Body of pancreas (tissue), 4 donors: Measurements from ENCODE around the gene DNAL1. TPM values are rescaled to one million over a fixed set of nuclear protein-coding genes. Genes with fewer than 3 reads are reported as not detected.
"Not testable (repeated sequence)": the region's sequence is repeated elsewhere in the genome, so short reads cannot be mapped to it uniquely, and the experiment has no call there.

Experiments
- ATAC-seq: fragments of 150-250 bp; one replicate; pipeline ENCODE4 v1.9.1; 2016
- DNase-seq, 4 donors: peaks; one replicate each; pipeline ENCODE4 v3.0.0-alpha.2; 2019
- H3K27ac ChIP-seq, 4 donors: fragments of 200-600 bp; sonication (generic); 1 replicate in 3 of 4; 2 replicates in 1 of 4; pipeline versions ENCODE4 v1.5.1 to v1.6.1; 2016 to 2019; ENCODE audit warnings: mild to moderate bottlenecking in 1 of 4, mixed read lengths in 1 of 4, moderate library complexity in 1 of 4
- H3K27me3 ChIP-seq, 2 donors: fragments of 200-600 bp; sonication (generic); one replicate each; pipeline ENCODE4 v1.6.0; 2016; ENCODE audit warnings: mild to moderate bottlenecking in 1 of 2
- H3K36me3 ChIP-seq, 2 donors: fragments of 200-600 bp; sonication (generic); replicated peaks in 1 of 2; 2 replicates each; pipeline ENCODE4 v1.5.1; 2016; ENCODE audit warnings: low read depth in 2 of 2; ENCODE audit not compliant: insufficient read depth in 1 of 2
- H3K4me1 ChIP-seq: fragments of 200-600 bp; sonication (generic); one replicate; pipeline ENCODE4 v1.6.0; 2016
- H3K4me3 ChIP-seq, 2 donors: fragments of 200-600 bp; sonication (generic); 1 replicate in 1 of 2; 2 replicates in 1 of 2; pipeline ENCODE4 v1.5.1; 2016 to 2019
- H3K9me3 ChIP-seq, 3 donors: fragments of 200-600 bp; sonication (generic); 1 replicate in 2 of 3; 2 replicates in 1 of 3; pipeline ENCODE4 v1.5.1; 2016
- CTCF ChIP-seq, 7 experiments: fragments of 450-650 bp in 4 of 7; fragments of 200-600 bp in 3 of 7; sonication (generic) in 3 of 7; IDR thresholded peaks; one replicate each; pipeline ENCODE4 v1.5.1; 2016 to 2019; ENCODE audit warnings: antibody characterized with exemption in 7 of 7
- POLR2A ChIP-seq, 3 donors: fragments of 450-650 bp; IDR thresholded peaks; one replicate each; pipeline ENCODE4 v1.6.1; 2016; ENCODE audit warnings: antibody characterized with exemption in 3 of 3, mild to moderate bottlenecking in 2 of 3
- WGBS, 2 donors: methylation state at CpG; one replicate each; pipeline ENCODE4 v1.1.5; 2017; 5-methylcytosine and 5-hydroxymethylcytosine counted together
- intact Hi-C: fragments of 100-400 bp; cut with DNase I; formaldehyde crosslinking; loops from one replicate; pipeline ENCODE4 v1.15.1; 2023
- total RNA-seq, 2 donors: library from RNA; depleted of rRNA; stranded (reverse); fragments of >200 nt; gene quantifications; one replicate each; pipeline ENCODE4 v1.1.0, GENCODE V29; 2016

Gene DNAL1
- total RNA-seq, 2 donors from 2014 or later = 2.6 to 7.3 TPM

DNA sequence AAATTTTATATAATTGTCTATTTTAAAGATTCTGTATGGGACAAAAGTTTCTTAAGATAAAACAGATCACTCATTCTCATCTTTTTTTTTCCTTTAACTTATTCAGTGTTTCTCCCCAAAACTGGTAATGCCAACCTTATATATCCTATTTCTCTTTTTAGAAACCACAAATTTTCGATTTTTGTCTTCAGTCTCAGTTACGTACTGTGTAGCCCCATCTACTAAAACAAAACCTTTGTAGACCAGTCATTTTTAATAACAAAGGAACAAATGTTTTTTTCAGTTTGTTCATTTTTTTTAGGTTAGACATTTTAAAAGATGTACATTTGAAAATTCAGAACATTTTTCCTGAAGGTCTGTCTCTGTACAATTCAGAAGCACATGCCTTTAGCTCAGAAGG, 51.2 kb downstream of the DNAL1 start:
- intact Hi-C loops = no loop called here
- peaks cover 0 to 4% of the 10 kb centered on the region in 2 donors for H3K36me3 ChIP-seq
- 79 to 89% methylated on average over 2 of the region's 2 CpGs for WGBS, 2 donors
- DNase-seq (no peak), ATAC-seq (no peak)
- no peak overlapping the region for H3K4me3 ChIP-seq
- no peaks in the 10 kb centered on the region for H3K9me3 ChIP-seq
- TF ChIP-seq POLR2A (IDR thresholded peaks at IDR 0.05) = no peak
- no peak for TF ChIP-seq CTCF (IDR thresholded peaks at IDR 0.05)
- no peaks in the 10 kb centered on the region for H3K4me1 ChIP-seq
- no peak overlapping the region for H3K27ac ChIP-seq
- no peaks in the 10 kb centered on the region for H3K27me3 ChIP-seq

DNA sequence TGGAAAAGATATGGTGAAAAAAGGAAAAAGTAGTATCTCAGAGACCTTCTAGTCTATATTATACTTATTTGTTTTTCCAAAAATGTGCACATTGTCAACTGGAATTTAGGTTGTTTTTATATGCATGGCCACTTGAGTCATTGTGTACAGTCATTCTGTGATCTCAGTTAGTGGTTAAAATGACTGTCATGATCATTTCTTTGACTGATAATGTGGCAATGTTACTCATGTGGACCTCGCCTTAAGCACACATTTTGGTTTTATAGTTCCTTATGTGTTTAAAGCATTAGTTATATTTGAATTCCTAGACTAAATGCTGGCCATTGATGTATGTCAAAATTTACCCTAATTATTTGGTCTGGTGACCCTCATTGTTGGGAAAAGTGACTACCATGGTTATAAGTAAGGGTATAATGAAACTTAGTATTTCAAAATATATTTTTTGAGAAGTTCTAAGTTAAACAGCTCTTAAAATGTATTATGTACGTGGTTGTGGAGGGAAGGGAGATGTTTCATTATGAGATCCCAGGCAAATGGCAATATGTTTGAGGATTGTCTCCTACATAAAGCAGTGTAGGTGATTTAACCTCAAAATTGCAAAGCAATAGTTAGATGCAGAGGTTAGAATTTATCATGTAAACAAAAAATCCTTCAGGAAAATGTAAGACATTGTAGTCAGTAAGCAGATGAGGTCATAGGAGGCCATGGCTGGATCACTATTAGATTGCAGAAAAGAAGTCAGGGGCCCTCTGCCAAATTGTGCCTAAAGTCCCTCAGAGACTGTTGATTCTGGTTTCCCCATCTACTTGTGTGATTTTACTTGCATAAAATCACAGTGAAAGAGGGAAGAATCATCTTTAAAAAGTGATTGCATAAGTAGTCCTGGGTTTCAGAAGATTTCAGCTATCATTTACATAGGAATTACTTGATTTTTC, 51.9 kb downstream of the DNAL1 start:
- WGBS, 2 donors = 69 to 89% methylated on average over 2 of the region's 2 CpGs
- no peaks in the 10 kb centered on the region for H3K27me3 ChIP-seq
- no peaks in the 10 kb centered on the region for H3K36me3 ChIP-seq
- TF ChIP-seq CTCF (IDR thresholded peaks at IDR 0.05) (no peak), POLR2A (IDR thresholded peaks at IDR 0.05) (no peak)
- H3K27ac ChIP-seq = no peak overlapping the region
- DNase-seq = no peak
- intact Hi-C loops = no loop called here
- no peaks in the 10 kb centered on the region for H3K9me3 ChIP-seq
- ATAC-seq = no peak
- no peak overlapping the region for H3K4me3 ChIP-seq
- H3K4me1 ChIP-seq = no peaks in the 10 kb centered on the region

GRCh38 chr14:73700325-73700724, 55.5 kb downstream of the DNAL1 start:
- no peaks in the 10 kb centered on the region for H3K4me1 ChIP-seq
- H3K36me3 ChIP-seq = no peaks in the 10 kb centered on the region
- intact Hi-C loops = no loop called here
- no peak overlapping the region for H3K27ac ChIP-seq
- 92 to 95% methylated on average over 1 of the region's 1 CpG for WGBS, 2 donors
- TF ChIP-seq POLR2A (IDR thresholded peaks at IDR 0.05) (no peak), CTCF (IDR thresholded peaks at IDR 0.05) (no peak)
- H3K27me3 ChIP-seq = no peaks in the 10 kb centered on the region
- H3K4me3 ChIP-seq = no peak overlapping the region
- DNase-seq (no peak), ATAC-seq (no peak)
- H3K9me3 ChIP-seq = no peaks in the 10 kb centered on the region

DNA sequence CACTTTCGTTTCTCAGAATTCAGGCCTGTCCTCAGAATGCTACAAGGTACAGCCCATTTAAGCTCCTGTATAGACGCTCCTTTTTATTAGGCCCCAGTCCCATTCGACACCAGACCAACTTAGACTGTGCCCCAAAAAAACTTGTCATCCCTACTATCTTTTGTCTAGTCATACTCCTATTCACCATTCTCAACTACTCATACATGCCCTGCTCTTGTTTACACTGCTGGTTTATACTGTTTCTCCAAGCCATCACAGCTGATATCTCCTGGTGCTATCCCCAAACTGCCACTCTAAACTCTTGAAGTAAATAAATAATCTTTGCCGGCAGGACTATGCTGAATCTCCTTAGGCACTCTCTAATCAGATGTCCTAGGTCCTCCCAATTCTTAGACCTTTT, 63.3 kb downstream of the DNAL1 start:
- H3K27ac ChIP-seq, intact Hi-C loops: not testable (repeated sequence)

GRCh38 chr14:73709904-73710469, 65.2 kb downstream of the DNAL1 start:
- no peak overlapping the region for H3K4me3 ChIP-seq
- H3K36me3 ChIP-seq = no peaks in the 10 kb centered on the region
- TF ChIP-seq POLR2A (IDR thresholded peaks at IDR 0.05) (no peak), CTCF (IDR thresholded peaks at IDR 0.05) (no peak)
- H3K4me1 ChIP-seq = peaks cover 21% of the 10 kb centered on the region
- 91 to 97% methylated on average over 8 of the region's 8 CpGs for WGBS, 2 donors
- intact Hi-C loops = no loop called here
- ATAC-seq = no peak
- no peaks in the 10 kb centered on the region for H3K9me3 ChIP-seq
- H3K27me3 ChIP-seq = no peaks in the 10 kb centered on the region
- no peak overlapping the region for H3K27ac ChIP-seq
- no peak for DNase-seq

More for the DNA sequence above, 63.3 kb downstream of the DNAL1 start:
- not testable (repeated sequence) for H3K4me1 ChIP-seq, H3K36me3 ChIP-seq, ATAC-seq, H3K27me3 ChIP-seq, H3K4me3 ChIP-seq, H3K9me3 ChIP-seq, DNase-seq
- 81 to 88% methylated on average over 4 of the region's 4 CpGs for WGBS, 2 donors
